UCSD-AML1 (cell line): ENCODE measurements around the gene RGMA.
"Not testable (repeated sequence)": the region's sequence is repeated elsewhere in the genome, so short reads cannot be mapped to it uniquely, and the experiment has no call there.

ENCODE experiments used
- DNase-seq: peaks from one replicate; lab custom pipeline; 2025; ENCODE audit not compliant: unreplicated experiment; lab: John Stamatoyannopoulos, UW

RGMA gene

DNA sequence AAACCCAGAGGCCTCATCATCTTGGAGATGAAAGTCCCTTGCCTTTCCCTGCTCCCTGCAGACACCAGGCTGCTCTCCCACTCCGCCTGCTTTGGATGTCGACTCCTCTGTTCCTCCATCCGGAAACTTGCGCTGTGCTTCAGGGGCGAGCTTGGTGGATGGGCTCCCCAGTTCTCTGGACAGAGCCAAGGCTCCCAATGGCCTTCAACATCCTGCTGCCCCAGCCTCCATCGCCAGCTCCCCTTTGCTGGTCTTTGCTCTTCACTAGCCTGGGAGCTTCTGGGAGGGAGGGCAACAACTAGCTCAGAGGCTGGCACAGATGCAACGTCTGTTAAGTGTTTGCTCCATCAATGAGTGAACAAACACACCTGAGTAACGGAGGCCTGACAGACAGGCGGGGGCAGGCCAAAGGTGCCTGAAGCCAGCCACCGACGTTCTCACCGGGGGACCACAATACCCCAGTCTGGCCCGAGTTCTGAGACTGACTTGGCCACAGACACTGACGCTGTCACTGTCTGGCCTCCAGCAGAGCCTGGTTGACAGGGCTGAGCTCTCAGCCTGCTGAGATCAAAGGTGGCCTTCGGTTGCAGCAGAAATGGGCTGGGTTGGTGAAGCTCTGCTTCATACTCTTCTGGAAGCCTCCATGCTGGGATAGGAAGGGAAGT is 39.0 kb downstream of the RGMA start:
- DNase-seq: no peak

DNA sequence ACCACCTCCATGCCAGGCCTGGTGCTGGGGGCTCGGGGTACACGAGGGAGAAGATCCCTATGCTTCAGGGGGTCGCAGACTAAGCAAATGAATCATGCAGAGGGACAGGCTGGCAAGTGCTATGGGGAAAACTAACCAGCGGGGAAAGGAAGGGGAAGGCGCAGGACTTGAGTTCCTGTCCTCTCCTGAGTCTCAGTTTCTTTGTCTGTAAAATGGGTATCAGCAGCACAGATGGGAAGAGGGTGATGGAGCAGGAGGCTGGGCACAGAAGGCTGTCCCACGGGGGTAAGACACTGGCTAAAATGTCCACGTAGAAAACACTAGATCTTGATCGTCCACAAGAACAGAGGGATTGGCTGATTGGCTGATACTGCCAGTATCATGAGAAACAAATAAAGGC is 39.8 kb downstream of the RGMA start:
- no peak for DNase-seq

DNA sequence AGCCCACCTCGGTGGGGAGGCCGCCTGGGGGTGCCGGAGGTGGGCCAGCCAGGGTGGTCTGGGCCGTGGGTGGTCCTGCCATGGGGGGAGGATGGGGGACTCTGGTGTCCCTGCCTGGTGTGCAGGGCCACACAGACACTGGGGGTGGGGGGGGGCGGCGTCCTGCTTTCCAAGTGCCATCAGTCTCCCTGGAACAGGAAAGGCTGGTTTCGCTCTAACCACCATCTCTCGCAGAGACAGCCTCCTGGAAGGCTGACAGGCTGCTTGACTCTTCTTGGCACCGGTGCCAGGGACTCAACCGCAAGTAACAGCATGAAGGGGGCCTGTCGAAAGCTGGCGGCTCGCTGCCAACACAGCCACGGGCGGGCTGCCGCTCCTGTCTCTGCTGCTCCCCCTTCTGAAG is 40.3 kb downstream of the RGMA start:
- DNase-seq: no peak

DNA sequence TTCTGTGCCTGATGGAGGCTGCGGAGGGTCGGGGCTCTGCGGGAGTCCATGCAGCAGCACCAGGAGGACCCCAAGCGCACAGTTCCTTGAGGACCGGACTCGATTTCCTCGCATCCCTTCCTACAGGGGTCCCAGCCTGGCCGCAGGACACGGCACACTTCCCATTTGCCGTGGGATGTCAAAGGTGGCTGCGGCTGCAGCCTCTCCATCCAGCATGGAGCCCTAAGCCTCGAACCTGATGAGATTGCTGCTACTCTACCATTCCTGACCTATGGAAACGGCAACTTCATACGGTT is 40.6 kb downstream of the RGMA start:
- DNase-seq: no peak

DNA sequence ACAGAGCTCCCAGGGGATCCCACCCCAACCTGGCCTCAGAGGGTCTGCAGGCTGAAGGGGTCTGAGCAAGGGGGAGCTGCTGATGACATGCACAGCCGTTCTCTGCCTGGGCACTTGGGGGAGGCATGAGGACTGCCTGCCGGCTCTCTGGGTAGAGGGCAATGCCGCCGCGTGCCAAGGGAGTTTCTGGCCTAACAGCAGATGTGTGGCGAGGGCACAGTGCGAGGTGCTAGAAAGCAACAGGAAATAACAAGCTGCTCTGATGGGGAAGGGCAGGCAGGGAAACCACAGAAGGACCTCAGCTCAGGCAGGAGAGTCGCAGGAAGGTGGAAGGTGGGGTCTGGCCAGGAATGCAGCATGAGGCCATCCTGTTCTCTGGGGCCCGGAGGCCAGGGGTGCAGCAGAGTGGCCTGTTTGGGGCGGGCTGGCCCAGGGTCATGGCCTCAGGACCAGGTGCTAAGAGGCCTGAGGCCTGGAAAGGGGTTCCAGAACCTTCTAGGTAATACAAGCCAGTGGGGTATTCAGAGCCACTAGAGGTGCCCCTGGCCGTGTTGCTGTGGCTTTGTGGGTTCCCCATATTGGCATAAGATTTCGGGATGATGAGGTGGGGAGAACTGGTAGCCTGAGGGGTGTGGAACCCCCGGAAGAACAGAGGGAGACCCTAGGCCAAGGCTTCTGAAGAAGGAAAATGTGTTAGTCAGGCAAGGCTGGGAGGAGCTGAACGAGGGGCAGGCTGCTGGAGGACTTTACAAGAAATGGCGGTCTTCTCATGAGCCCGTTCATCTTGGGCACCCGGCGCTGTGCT is 41.2 kb downstream of the RGMA start:
- DNase-seq: peak; percentile 45

DNA sequence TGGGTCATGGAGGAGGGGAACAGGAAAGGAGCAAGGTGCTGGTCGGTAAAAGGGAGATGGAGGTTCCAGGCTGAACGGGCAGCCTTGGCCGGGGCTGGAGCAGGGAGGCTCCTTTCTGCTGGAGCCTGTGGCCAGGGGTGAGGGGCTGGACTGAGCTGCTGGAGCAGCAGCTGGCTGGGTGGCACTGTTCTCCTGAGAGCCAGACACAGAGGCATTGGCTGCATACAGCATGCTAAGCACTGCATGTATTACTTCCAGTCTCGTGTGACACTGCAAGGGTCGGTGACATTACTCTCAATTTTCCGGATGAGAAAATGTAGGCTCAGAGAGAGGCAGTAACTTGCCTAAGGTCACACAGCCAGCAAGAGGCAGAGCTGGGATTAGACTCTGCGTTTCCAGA is 42.3 kb downstream of the RGMA start:
- DNase-seq: no peak

DNA sequence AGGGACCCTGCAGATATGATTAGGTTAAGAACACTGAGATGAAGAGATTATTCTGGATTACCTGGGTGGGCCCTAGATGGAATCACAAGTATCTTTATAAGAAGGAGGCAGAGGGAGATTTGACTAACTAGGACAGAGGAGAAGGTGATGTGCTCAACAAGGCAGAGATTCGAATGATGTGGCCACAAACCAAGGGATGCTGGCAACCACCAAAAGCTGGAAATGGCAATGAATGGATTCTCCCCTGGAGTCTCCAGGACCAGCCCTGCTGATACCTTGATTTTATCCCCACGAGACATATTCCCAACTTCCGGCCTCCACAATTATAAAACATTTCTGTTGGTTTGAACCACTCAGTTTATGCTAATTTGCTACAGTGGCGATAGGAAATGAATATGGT is 42.9 kb downstream of the RGMA start:
- no peak for DNase-seq

DNA sequence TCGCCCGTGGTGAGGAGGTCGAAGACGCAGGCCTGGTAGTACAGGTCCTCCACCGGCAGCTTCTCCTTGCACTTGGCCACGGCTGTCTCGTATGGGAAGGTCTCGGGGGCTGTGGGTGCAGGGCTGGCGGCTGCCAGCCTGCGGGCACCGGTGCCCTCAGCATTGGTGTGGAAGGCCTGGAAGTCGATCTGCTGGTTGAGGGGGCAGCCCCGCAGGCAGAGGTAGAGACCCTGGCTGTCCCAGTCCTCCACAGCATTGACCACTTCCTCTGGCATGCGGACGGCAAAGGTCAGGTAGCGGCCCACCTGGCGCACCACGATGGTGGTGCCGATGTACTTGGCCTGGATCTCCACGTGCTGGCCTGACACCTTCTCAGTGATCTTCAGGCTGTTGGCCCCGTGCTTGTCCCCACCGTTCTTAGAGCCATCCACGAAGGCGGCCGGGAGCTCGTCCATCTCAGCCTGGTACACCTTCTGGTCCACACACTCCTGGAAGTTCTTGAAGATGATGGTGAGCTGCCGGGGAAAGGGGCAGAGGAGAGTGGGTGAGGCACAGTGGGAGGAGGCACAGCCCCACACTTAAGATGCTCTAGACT is 43.7 kb downstream of the RGMA start:
- DNase-seq: no peak

DNA sequence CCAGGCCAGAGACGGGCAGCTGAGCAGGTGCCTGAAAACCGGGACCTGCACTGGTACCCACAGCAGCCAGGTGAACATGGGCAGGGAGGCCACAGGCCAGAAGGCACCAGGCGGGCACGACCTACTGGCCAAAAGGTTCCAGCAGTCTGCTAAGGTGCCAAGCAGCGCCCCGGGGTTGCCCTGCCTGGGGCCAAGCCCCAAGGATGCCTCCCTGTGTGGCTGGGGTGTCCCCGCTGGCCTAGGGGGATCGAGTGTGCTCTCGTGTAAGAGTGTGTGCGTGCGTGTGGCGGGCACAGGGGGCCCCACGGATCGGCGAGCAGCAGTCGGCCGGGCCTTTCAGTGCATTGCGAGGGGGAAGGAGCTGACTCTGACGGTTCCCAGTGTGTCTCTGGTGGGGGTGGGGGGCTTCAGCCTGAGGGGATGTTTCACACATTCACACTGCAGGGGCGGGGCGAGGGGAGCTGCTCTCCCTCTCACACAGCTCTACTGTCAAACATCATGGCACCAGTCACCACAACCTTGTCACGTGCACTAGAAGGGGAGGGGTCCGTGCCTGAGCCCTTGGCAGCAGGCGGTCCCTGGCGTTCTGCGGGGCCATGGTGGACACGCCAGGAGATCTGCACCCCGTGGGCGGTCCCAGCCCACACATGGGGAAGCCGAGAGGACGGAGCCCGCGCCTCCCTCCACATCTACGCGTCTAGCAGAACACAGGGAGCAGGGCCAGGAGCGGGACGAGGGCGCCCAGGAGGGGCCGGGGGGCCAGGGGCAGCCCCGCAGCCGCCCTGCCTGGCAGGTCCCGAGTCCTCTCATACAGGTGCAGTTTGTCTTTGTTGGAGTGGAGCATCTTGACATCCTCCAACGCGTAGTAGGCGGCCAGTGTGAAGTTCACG is 44.5 kb downstream of the RGMA start:
- DNase-seq: no peak

DNA sequence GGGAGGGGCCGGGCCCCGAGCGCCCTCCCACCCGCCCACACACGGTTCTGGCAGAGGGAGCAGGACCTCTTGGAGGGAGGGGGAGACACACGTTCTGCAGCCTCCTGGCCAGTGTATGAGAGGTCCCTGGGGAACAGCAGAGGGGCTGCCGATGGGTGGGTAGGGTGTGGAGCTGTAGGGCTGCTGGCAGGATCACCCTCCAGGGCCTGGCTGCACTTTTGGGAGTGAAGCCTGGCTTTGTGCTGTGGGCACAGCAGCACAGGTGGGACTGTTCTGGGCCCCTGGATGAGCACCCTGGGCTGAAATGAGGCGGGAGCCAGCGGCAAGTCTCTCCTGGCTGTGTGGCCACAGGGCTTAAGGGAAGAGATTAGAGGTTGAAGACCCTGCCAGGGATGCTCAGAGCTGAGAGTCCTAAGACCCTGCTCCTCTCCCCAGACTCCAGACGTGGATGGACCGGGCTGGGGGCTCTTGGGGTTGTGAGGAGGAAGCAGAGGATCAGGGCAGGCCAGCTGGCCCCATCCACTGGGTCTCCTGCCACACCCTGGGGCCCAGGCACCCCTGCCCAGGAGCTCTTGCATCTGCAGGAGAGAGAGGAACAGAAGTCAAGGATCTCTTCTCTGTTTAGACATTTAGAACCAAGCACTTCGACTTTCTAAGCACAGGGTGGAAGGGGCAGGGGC is 45.2 kb downstream of the RGMA start:
- no peak for DNase-seq

DNA sequence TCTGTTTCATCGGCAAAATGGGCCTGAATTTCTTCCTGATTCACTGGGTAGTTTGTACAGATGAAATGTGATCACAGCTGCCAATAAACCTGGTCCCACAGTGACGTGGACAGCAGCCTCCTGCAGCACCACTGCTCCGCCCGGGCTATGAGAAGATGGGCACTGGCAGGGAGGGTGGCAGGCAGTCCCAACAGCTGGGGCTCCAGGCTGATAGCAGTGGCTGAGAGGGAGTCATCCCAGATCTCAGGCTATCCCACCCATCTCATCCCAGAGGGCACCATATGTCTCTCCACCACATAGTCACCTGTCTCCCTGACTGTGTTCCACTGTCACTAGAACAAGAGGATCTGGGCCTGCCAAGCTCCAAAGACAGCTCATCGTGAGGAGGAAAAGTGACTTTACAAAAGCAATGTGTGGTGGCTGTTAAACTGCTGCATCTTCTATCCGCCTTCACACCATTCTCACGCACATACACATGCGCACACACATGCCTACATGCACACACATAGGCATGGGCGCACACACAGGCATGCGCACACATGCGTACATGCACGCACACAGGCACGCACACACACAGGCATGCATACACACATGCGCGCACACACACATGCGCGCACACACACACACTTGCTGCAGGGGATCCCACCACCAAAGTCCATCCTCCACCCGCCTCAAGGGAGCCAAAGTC is 46.2 kb downstream of the RGMA start:
- no peak for DNase-seq

DNA sequence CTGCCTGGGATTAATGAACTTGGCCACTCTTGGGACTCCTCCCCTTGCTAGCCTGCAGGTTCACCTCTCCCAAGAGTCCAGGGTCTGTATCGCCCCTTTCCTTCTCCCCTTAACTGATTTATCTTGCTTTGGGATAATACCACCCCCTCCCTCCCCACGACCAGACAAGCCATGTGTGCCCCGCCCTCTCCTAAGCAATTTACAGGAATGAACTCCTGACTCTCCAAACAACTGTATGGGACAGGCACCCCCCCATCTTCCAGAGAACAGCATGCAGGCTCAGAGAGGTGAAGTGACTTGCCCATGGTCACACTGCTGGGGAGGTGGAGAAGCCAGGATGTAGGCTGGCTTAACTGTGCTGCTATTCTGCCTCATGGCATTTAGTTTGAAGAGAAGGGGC is 46.8 kb downstream of the RGMA start:
- DNase-seq: no peak

DNA sequence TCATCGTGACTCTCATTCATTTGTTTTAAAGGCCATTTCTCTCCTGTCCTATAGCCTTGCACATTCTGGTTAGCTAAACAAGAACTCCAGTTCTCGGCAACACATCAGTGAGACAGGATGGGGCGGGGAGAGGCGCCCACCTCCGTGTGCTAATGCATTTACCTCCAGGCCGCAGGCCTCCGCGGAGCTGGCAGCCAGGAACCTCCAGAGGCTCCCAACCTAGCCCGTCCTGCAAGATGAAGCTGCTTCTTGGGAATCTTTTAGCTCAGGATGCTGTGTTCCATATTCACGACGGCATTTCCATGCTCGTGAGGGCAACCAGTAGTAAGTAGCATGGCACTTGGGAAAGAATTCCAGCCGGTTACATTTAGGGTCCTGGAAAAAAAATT is 47.9 kb downstream of the RGMA start:
- DNase-seq: no peak

DNA sequence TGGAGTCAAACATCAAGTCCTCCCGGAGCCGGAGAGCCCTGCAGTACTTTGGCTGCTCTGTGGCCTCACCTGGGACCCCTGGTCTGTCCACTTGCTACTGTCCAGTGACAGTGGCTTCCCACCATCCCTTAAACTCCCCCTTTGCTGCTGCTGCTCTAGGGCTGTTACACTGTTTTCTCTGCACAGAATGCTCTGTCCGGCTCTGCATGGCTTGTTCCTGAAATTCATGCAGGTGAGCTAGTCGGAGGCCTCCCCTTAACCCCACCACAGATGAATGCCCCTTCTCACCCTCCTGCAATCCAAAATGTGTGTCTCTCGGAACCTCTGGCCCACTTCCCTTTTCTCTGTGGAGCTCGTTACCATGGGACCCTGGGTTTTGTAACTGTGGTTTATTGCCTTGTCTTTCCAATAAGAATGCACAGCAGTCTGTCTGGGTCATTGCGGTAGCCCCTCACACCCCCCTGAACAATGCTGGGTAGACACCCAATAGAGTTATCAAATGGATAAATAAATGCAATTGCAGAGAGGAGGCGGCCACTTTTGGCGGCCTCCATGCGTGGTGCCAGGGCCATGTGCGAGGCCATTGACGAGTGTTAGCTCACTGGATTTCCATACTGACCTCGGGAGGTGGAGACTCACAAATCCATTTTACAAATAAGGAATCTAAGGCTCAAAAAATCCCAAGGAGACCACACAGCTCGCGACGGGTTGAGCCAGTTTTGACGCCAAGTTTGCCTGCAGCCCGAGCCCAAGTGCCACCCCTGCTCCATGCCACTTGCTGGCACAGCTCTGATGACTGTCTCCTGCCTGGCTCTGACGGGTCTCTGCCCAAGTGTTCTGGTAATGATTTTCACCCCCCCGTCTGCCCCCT is 48.5 kb downstream of the RGMA start:
- DNase-seq: no peak

DNA sequence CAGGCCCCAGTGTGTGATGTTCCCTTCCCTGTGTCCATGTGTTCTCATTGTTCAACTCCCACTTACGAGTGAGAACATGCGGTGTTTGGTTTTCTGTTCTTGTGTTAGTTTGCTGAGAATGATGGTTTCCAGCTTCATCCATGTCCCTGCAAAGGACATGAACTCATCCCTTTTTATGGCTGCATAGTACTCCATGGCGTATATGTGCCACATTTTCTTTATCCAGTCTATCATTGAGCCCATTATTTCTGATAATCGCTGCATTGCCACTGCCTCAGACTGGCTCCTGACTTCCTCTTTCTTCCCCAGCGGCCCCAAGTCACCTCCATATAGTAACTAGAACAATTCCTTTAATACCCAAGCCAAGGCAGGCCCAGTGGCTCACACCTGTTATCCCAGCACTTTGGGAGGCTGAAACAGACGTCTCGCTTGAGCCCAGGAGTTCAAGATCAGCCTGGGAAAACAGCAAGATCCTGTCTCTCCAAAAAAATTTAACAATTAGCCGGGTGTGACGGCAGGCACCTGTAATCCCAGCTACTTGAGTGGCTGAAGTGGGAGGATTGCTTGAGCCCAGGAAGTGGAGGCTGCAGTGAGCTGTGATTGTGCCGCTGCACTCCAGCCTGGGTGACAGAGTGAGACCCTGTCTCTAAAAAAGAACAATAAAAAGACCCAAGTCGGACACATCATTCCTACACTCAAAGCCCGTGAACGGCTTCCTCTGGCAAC is 49.3 kb downstream of the RGMA start:
- DNase-seq: not testable (repeated sequence)

DNA sequence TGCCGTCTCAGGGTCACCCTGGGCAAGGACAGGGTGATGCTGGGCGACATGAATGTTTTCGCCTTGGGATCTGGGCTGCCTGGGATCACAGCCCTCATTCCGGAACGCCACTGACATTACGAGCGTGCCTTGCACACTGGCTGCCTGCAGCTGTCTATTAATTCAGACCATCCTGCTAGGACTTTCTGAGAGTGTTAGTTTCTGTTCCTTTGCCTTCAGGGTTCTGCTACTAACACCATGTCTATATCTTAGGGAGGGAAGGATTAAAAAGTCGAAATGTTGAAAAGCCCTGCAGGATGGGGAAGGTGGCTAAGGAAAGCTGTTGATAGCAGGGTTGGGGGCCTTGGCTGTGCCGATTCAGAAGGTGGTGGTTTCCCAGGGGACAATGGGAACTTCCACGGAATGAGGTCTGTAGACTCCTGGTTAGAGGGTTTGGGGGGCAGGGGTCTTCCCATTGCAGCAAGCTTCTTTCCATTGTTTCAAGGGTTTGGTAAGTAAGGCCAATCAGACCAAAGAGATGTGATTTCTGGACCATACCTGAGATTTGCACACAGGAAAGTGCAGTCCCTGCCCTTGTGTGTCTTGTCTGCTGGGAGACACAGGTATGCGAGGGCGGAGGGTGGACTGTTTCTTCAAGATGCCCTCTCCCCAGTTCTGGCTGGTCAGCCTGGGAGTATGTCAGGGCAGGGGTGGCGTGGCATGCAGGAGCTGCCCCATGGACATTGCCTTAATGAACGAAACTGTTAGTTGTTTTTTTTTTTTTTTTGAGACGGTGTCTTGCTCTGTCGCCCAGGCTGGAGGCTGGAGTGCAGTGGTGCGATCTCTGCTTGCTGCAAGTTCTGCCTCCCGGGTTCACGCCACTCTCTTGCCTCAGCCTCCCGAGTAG is 50.9 kb downstream of the RGMA start:
- DNase-seq: no peak

DNA sequence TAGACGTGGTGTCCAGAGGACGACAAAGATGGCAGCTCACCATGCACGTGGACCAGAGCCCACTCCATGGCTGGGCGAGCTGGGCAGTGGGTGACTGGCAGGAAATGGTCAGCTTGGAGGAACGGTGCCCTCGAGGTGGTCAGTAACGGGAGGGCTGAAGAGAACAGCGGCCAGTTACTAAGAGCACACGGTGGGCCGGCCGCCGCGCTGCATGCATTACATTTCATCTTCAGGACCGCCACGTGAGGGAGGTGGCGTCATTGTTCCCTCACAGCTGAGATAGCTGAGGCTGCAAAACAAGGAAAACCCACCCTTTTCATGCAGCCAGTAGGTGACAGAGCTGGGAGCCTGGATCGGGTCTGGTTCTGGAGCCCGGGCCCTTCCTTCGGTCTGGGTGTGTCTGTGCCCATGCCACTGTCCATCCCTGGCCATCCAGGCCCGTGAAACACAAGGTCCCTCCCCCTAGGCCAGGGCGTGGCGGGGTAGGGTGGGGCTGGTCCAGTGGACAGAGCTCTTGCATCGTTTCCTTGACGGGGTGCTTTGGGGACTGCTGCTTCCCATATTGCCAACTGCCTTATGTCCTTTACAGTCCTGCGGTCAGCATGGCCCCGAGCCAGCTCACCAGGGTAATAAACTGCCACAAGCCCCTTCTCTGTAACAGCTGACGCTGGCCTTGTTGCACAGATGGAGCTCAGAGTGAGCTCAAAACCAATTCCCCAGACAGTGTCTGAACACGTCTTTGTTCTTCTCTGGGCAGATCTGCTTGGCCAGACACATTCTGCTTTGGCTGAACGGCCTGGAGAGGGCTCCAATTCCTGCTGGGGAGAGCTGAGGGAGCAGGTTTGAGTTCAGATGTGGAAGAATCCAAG is 51.8 kb downstream of the RGMA start:
- peak; percentile 27 for DNase-seq
